GM12878 (cell line): ENCODE measurements around the gene LARP1B. TPM values are rescaled to one million over a fixed set of nuclear protein-coding genes. Genes with fewer than 3 reads are reported as not detected.

Experiments
- ATAC-seq: fragments of 200-7000 bp; cut with Tn5 transposase; 3 replicates; pipeline ENCODE4 v1.9.1; 2020; ENCODE audit warnings: mild to moderate bottlenecking, moderate library complexity
- BruUV-seq: library from RNA; stranded (reverse); fragments of 400-500 nt; replicated peaks from 2 replicates; lab custom pipeline; 2021; lab: Mats Ljungman, UMichigan
- CTCF ChIA-PET: fragments of 300-600 bp; sonication (Branson Sonifier 250); formaldehyde crosslinking; extraction: SDS; loops from one replicate; lab custom pipeline; 2021; ENCODE audit warnings: inconsistent platforms; lab: Yijun Ruan, JAX
- POLR2A ChIA-PET: fragments of 350-600 bp; formaldehyde crosslinking; extraction: SDS; loops from one replicate; lab custom pipeline; 2021; ENCODE audit warnings: inconsistent platforms; lab: Charles Lee
- RAD21 ChIA-PET: fragments of 300-600 bp; sonication (Branson Sonifier 250); formaldehyde crosslinking; loops from one replicate; lab custom pipeline; 2023; ENCODE audit warnings: antibody characterized with exemption; ENCODE audit not compliant: unreplicated experiment; lab: Charles Lee
- SMC1A ChIA-PET: fragments of 300-600 bp; sonication (Branson Sonifier 250); formaldehyde crosslinking; loops from one replicate; lab custom pipeline; 2023; ENCODE audit not compliant: unreplicated experiment, uncharacterized antibody; lab: Charles Lee
- DNase-seq: peaks from one replicate; pipeline ENCODE4 v3.0.0-alpha.2; 2011; ENCODE audit warnings: low read depth, low spot score
- FAIRE-seq: peaks from 3 replicates; lab custom pipeline; 2011; peaks lifted over from hg19 to GRCh38; lab: Jason Lieb, UNC
- H2AFZ ChIP-seq: 2 replicates; pipeline ENCODE4 v1.6.0; 2011; ENCODE audit warnings: low read depth, low read length, control low read depth; ENCODE audit not compliant: control insufficient read depth
- H3K27ac ChIP-seq: 2 replicates; pipeline ENCODE4 v1.5.1; 2011; ENCODE audit warnings: control low read depth; ENCODE audit not compliant: control insufficient read depth, insufficient read depth
- H3K27me3 ChIP-seq, 2 experiments: replicated peaks in 1 of 2; 2 replicates each; pipeline versions ENCODE4 v1.6.0 to v1.6.1; 2011; ENCODE audit warnings: low read length in 1 of 2; ENCODE audit not compliant: control insufficient read depth in 2 of 2, insufficient read depth in 2 of 2
- H3K36me3 ChIP-seq, 2 experiments: 2 replicates each; pipeline ENCODE4 v1.5.1; 2011; ENCODE audit warnings: low read length in 1 of 2; ENCODE audit not compliant: control insufficient read depth in 2 of 2, insufficient read depth in 2 of 2
- H3K4me1 ChIP-seq: 2 replicates; pipeline ENCODE4 v1.6.1; 2011; ENCODE audit warnings: mild to moderate bottlenecking, low read length, moderate library complexity, mixed read lengths; ENCODE audit not compliant: control insufficient read depth, insufficient read depth
- H3K4me2 ChIP-seq: 2 replicates; pipeline ENCODE4 v1.6.0; 2011; ENCODE audit warnings: control low read depth; ENCODE audit not compliant: control insufficient read depth, insufficient read depth
- H3K4me3 ChIP-seq: fragments of 200-600 bp; sonication (generic); 2 replicates; pipeline ENCODE4 v1.5.1; 2016
- H3K79me2 ChIP-seq: 2 replicates; pipeline ENCODE4 v1.6.0; 2011; ENCODE audit warnings: low read length; ENCODE audit not compliant: control insufficient read depth, insufficient read depth
- H3K9ac ChIP-seq: 2 replicates; pipeline ENCODE4 v1.8.0; 2011; ENCODE audit warnings: low read length, control low read depth, mixed read lengths; ENCODE audit not compliant: control insufficient read depth, insufficient read depth
- H3K9me3 ChIP-seq: replicated peaks from 3 replicates; pipeline ENCODE4 v1.5.1; 2011; ENCODE audit warnings: mild to moderate bottlenecking, low read length; ENCODE audit not compliant: control insufficient read depth, insufficient read depth
- H4K20me1 ChIP-seq: 2 replicates; pipeline ENCODE4 v1.6.0; 2011; ENCODE audit not compliant: control insufficient read depth, insufficient read depth
- BRCA1 ChIP-seq: IDR thresholded peaks from 2 replicates; pipeline ENCODE4 v1.6.1; 2011; ENCODE audit warnings: low read depth, low read length, improper control_type of control experiment
- CBX3 ChIP-seq: fragments of 200-600 bp; sonication (generic); IDR thresholded peaks from 2 replicates; pipeline ENCODE4 v1.6.1; 2016; ENCODE audit warnings: low read depth, borderline replicate concordance
- EGR1 ChIP-seq, 2 experiments: IDR thresholded peaks; 1 replicate in 1 of 2; 2 replicates in 1 of 2; pipeline ENCODE4 v1.6.1; 2011 to 2012; ENCODE audit warnings: low read depth in 2 of 2, low read length in 2 of 2, borderline replicate concordance in 1 of 2, mild to moderate bottlenecking in 1 of 2, moderate library complexity in 1 of 2
- ESRRA ChIP-seq: IDR thresholded peaks from 2 replicates; pipeline ENCODE4 v1.6.1; 2012; ENCODE audit warnings: mild to moderate bottlenecking, low read length, improper control_type of control experiment
- FOS ChIP-seq: IDR thresholded peaks from 3 replicates; pipeline ENCODE4 v1.6.1; 2011; ENCODE audit warnings: borderline replicate concordance; ENCODE audit not compliant: insufficient read length; ENCODE audit errors: extremely low read depth
- KDM1A ChIP-seq: fragments of 200-600 bp; sonication (generic); IDR thresholded peaks from 2 replicates; pipeline ENCODE4 v1.6.1; 2016; ENCODE audit warnings: borderline replicate concordance
- MAX ChIP-seq: IDR thresholded peaks from 2 replicates; pipeline ENCODE4 v1.6.1; 2012; ENCODE audit warnings: low read depth, low read length, improper control_type of control experiment
- RELA ChIP-seq: fragments of 450-650 bp; IDR thresholded peaks from 2 replicates; pipeline ENCODE4 v1.8.0; 2014; ENCODE audit warnings: borderline replicate concordance; ENCODE audit not compliant: partially characterized antibody
- REST ChIP-seq: IDR thresholded peaks from 2 replicates; pipeline ENCODE4 v1.6.1; 2012; ENCODE audit warnings: mild to moderate bottlenecking, low read depth, low read length
- WGBS: methylation state at CpG from one replicate; pipeline ENCODE4 v1.1.6; 2016; ENCODE audit warnings: low lambda C conversion rate; ENCODE audit not compliant: insufficient replicate concordance, insufficient coverage; ENCODE audit errors: missing lambda C conversion rate; 5-methylcytosine and 5-hydroxymethylcytosine counted together
- in situ Hi-C: fragments of 300-500 bp; cut with MboI; formaldehyde crosslinking; loops from 9 replicates; pipeline ENCODE4 v1.14.3; 2018; ENCODE audit warnings: mixed read lengths
- intact Hi-C: fragments of 100-400 bp; cut with micrococcal nuclease; formaldehyde crosslinking; loops from one replicate; pipeline ENCODE4 v1.14.2; 2022; ENCODE audit not compliant: unreplicated experiment
- polyA plus RNA-seq, 11 experiments: library from polyadenylated mRNA; depleted of rRNA in 4 of 11; unstranded in 6 of 11; stranded (reverse) in 5 of 11; fragments of >200 nt; fragmentation: Nextera tagmentation in 4 of 11; fragmentation: Illumina TruSeq in 1 of 11; extraction: Ambion mirVana in 4 of 11; extraction: Trizol in 1 of 11; gene quantifications; 1 replicate in 1 of 11; 2 replicates in 10 of 11; pipeline versions ENCODE4 v1.2.1 to v1.2.3, GENCODE V29; 2011 to 2016; ENCODE audit warnings: inconsistent platforms in 2 of 11, missing spikeins in 2 of 11, low read depth in 1 of 11
- total RNA-seq, 4 experiments: library from RNA; depleted of rRNA in 3 of 4; stranded (reverse); fragments of >200 nt in 3 of 4; fragmentation: Illumina TruSeq in 1 of 4; extraction: Trizol in 1 of 4; gene quantifications; 2 replicates each; pipeline versions ENCODE4 v1.2.1 to v1.2.3, GENCODE V29; 2013 to 2021

Gene LARP1B
- total and polyA plus RNA-seq, 10 of the 15 experiments (the other 5 are each of a cell fraction or from before 2014, with no cell fraction given): 9.2 to 30.9 (median 14.7) TPM

- ChIA-PET RAD21 (no interaction called here), POLR2A (no interaction called here), SMC1A (interaction anchor here (1.2 to 1.4 kb wide), 2 partner anchors 14 to 247 kb away, joined by 3 to 4 read pairs; no protein-coding TSS in a partner anchor)
- Histone ChIP-seq H3K4me3 (no peak overlapping the region), H3K4me1 (no peaks in the 10 kb centered on the region), H3K79me2 (no peaks in the 10 kb centered on the region), H3K9me3 (no peaks in the 10 kb centered on the region), H3K4me2 (no peak overlapping the region), H3K27ac (no peak overlapping the region)
- WGBS: 100% methylated on average over 1 of the region's 1 CpG
- ATAC-seq (no peak), FAIRE-seq (no peak)
- no TSS peak for BruUV-seq
- intact Hi-C loops: no loop called here
- in situ Hi-C loops: no loop called here
- no peak for TF ChIP-seq BRCA1
- no peak for TF ChIP-seq RELA
- no peak for TF ChIP-seq FOS
- TF ChIP-seq CBX3: no peak
- TF ChIP-seq MAX: no peak
- no peak for TF ChIP-seq ESRRA
- no peak for TF ChIP-seq KDM1A
- no peak for TF ChIP-seq EGR1 (IDR thresholded peaks at IDR 0.05; ENCODE audit: borderline replicate concordance in 1 of 2, low read depth in 2 of 2, low read length in 2 of 2)
- no peak for TF ChIP-seq REST
- TF ChIP-seq, all 136 proteins: peak for 0
- H3K9ac ChIP-seq: no peak overlapping the region
- DNase-seq: no peak
- no peak overlapping the region for H2AFZ ChIP-seq
- H3K36me3 ChIP-seq: no peaks in the 10 kb centered on the region
- CTCF ChIA-PET: interaction anchor here (1.0 kb wide), 1 partner anchor 19 kb away, joined by 3 read pairs; no protein-coding TSS in a partner anchor
- H4K20me1 ChIP-seq: no peaks in the 10 kb centered on the region
- H3K27me3 ChIP-seq: no peaks in the 10 kb centered on the region
Observed at GRCh38 chr4:128161138-128161537, 100.0 kb downstream of the LARP1B start.
